Psoas muscle (tissue), 8 donors: ENCODE data around the gene GPS1. TPM values are rescaled to one million over a fixed set of nuclear protein-coding genes. Genes with fewer than 3 reads are reported as not detected.

ENCODE experiments used
- ATAC-seq, 4 donors: fragments of 200-7000 bp; cut with Tn5 transposase; one replicate each; pipeline ENCODE4 v1.9.1; 2020; ENCODE audit warnings: moderate library complexity in 3 of 4, mild to moderate bottlenecking in 2 of 4
- DNase-seq, 2 donors: peaks; one replicate each; pipeline ENCODE4 v3.0.0-alpha.2; 2020
- H3K27ac ChIP-seq: fragments of 200-600 bp; one replicate; pipeline ENCODE4 v1.8.0; 2022
- H3K27me3 ChIP-seq, 3 donors: fragments of 200-600 bp in 1 of 3; one replicate each; pipeline versions ENCODE4 v1.6.1 to v1.8.0; 2013 to 2022; ENCODE audit warnings: low read length in 2 of 3, mild to moderate bottlenecking in 2 of 3, moderate library complexity in 1 of 3; ENCODE audit not compliant: insufficient read depth in 3 of 3
- H3K36me3 ChIP-seq, 2 donors: fragments of 200-600 bp in 1 of 2; one replicate each; pipeline versions ENCODE4 v1.6.1 to v1.8.0; 2013 to 2022; ENCODE audit warnings: low read depth in 1 of 2, mild to moderate bottlenecking in 1 of 2, moderate library complexity in 1 of 2; ENCODE audit not compliant: insufficient read depth in 1 of 2
- H3K4me1 ChIP-seq: fragments of 200-600 bp; one replicate; pipeline ENCODE4 v1.8.0; 2022
- H3K4me3 ChIP-seq: fragments of 200-600 bp; one replicate; pipeline ENCODE4 v1.8.0; 2022; ENCODE audit warnings: mild to moderate bottlenecking
- H3K9me3 ChIP-seq: fragments of 200-600 bp; one replicate; pipeline ENCODE4 v1.8.0; 2022
- WGBS, 3 donors: extraction: QIAGEN DNeasy Blood & Tissue Kit; methylation state at CpG; one replicate each; pipeline versions ENCODE4 v1.1.6 to v1.1.7; 2013; 5-methylcytosine and 5-hydroxymethylcytosine counted together
- intact Hi-C, 2 donors: fragments of 100-400 bp; cut with DNase I; formaldehyde crosslinking; loops; one replicate each; pipeline versions ENCODE4 v1.11.0 to v1.14.2; 2022
- polyA plus RNA-seq, 3 donors: library from polyadenylated mRNA; stranded (reverse); fragments of 200-250 nt; gene quantifications; one replicate each; pipeline ENCODE4 v1.2.3, GENCODE V29; 2013
- total RNA-seq, 4 donors: library from RNA; stranded (reverse); fragmentation: NEBNext Ultra II Directional in 2 of 4; extraction: Animal tissue kit (Norgen Biotek cat#: 25700) in 2 of 4; gene quantifications; one replicate each; pipeline versions ENCODE4 v1.2.1 to v1.2.4, GENCODE V29; 2021 to 2023
- TF ChIP-seq, protein P1 (sequence below): fragments of 200-600 bp; IDR thresholded peaks from one replicate; pipeline ENCODE4 v1.8.0; 2022; ENCODE audit warnings: antibody characterized with exemption
- donor health status: healthy with polysubstance abuse.
- donor health status: DM: no; HTN: no; CAD: no; lungs with moderate emphysema.
- donor health status: Bipolar disorder and iron deficiency.
- donor health status: healthy.
- donor health status: DM: yes; HTN: yes; CAD: no.
- donor health status: DM: no; HTN: no; CAD: no.
- donor health status: DM: no; HTN: no; CAD: no.
- donor health status: DM: yes; HTN: yes; CAD: no.

GPS1 gene
- total and polyA plus RNA-seq, 7 donors, result 87.1 to 114 (median 104) TPM

DNA sequence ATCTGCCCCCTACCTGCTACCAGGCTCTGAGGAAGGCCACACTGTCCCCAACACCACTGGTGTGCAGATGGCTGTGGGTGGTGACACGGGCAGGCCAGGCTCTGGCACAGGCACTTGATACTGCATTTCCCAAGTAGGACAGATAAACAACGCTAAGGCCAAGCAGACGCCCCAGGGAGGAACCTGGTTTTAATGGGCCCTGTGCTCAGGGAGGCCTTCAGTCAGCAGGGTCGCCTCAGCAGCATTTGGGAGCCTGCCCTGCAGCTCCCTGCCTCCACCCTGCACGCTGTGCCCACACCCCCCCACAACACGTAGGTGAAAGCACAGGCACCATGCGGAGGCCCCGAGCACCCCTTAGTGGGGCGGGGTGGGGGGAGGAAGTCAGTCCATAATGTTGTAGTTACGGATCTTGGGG, 49.6 kb downstream of the GPS1 start:
- peak overlapping the region; percentile 97 for H3K27ac ChIP-seq
- intact Hi-C loops, result loop anchor here in 1 of 2 donors (5.0 kb wide), 1 partner anchor 69 kb away; the partner anchor contains the start of gene RAC3
- WGBS, 3 donors, result 48 to 66% (median 56%) methylated on average over 10 of the region's 10 CpGs
- no peaks in the 10 kb centered on the region for H3K9me3 ChIP-seq
- H3K36me3 ChIP-seq, result peaks cover 0 to 4% of the 10 kb centered on the region in 2 donors
- no peaks in the 10 kb centered on the region for H3K27me3 ChIP-seq
- ATAC-seq, result peak in 1 of 4 donors; percentile 15
- H3K4me3 ChIP-seq, result no peak overlapping the region
- peaks cover 47% of the 10 kb centered on the region for H3K4me1 ChIP-seq
- peak; percentile 22 to 61 for DNase-seq
- TF ChIP-seq, protein P1, sequence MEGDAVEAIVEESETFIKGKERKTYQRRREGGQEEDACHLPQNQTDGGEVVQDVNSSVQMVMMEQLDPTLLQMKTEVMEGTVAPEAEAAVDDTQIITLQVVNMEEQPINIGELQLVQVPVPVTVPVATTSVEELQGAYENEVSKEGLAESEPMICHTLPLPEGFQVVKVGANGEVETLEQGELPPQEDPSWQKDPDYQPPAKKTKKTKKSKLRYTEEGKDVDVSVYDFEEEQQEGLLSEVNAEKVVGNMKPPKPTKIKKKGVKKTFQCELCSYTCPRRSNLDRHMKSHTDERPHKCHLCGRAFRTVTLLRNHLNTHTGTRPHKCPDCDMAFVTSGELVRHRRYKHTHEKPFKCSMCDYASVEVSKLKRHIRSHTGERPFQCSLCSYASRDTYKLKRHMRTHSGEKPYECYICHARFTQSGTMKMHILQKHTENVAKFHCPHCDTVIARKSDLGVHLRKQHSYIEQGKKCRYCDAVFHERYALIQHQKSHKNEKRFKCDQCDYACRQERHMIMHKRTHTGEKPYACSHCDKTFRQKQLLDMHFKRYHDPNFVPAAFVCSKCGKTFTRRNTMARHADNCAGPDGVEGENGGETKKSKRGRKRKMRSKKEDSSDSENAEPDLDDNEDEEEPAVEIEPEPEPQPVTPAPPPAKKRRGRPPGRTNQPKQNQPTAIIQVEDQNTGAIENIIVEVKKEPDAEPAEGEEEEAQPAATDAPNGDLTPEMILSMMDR, result no peak

DNA sequence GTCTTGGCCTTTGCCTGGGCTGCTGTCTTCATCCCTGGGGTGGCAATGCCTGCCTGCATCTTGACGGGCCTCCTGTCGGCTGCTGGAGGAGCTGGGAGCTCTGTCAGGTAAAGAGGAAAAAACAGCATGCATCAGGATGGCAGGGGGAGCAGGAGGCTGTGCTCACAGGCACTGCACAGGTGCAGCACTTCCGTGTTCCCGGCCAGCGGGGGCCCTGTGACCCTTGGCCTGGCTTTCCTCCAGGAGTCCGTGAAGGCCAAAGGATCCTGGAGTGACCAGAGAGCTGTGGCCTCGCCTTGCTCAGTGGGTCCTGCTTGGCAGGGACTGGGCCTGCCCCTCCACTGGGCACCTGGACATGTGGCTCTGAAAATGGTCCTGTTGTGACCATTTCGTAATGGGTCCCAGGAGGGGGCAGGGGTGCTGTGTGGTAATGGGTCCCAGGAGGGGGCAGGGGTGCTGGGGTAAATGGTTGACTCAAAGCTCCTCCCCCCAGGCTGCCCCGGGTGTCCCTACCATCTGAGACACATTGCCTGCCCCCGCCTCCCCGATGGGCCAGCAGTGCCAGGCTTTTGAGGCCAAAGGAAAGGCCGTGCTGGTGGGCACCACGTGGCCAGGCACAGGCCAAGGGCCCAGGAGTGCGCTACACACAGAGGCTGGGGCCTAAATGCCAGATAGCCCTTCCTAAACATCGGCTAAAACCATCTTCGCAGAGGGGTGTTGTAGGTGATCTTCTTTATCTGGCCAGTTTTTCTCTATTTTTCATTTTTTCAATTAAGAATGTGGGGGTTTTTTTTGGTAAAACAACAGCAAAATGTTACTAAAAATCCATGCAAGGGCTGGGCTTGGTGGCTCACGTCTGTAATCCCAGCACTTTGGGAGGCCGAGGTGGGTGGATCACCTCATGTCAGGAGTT, 50.3 kb downstream of the GPS1 start:
- DNase-seq (peak; percentile 35 to 54), ATAC-seq (no peak)
- no peaks in the 10 kb centered on the region for H3K9me3 ChIP-seq

DNA sequence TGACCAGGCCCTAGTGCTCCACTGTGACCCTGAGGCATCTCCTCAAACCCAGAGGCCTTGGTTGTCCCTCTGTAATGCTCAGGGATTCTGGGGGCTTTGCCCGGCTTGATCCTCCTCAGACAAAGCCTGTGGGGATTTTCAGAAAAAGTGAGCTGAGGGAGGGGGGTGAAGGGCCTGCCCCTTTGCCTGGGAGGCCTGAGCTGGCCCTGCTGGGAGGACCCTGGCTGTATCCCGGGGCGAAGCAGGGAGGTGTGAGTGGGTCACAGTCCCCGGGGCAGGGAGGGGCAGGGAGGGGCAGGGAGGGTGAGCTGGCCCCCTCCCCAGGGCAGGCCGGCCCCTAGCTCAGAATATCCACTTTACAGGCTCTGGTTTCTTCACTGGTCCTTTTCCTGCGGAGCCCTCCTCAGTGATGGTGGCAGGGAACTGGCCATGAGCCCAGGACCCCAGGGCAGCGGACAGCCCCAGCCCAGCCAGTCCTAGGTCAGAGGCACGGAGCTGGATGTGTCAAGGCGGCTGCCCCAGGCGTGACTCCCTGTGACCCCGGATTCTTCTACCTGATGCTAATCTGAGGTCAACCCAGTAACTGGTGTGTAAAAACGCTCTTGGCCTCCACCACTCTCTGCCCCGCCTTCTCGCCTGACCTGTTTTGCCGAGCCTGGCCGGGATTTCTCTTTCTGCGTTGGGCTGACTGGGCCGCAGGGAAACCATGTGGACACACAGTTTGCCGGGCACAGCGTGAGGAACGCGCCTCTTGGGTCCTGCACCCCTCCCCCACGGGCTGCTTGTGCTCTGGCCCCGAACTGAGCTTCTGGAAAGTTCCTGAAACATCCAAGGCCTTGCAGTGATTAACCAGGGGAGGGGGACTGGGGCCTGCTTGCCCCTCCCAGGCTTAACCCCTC, 52.1 kb downstream of the GPS1 start:
- WGBS, 3 donors, result 46 to 56% (median 52%) methylated on average over 21 to 24 of the region's 24 CpGs
- H3K27ac ChIP-seq, result peak overlapping the region; percentile 97
- no peaks in the 10 kb centered on the region for H3K36me3 ChIP-seq
- DNase-seq, result peak; percentile 71 to 86
- TF ChIP-seq, protein P1, result no peak
- H3K27me3 ChIP-seq, result no peaks in the 10 kb centered on the region
- intact Hi-C loops, result loop anchor here in 1 of 2 donors (5.0 kb wide), 1 partner anchor 72 kb away; the partner anchor contains the start of gene RAC3
- ATAC-seq, result peak in 3 of 4 donors; percentile 12 to 41 (median 25)
- H3K9me3 ChIP-seq, result no peaks in the 10 kb centered on the region
- H3K4me3 ChIP-seq, result no peak overlapping the region
- H3K4me1 ChIP-seq, result peaks cover 55% of the 10 kb centered on the region

More for the DNA sequence above, 50.3 kb downstream of the GPS1 start:
- H3K36me3 ChIP-seq, result no peaks in the 10 kb centered on the region
- TF ChIP-seq, protein P1, result no peak
- no peak overlapping the region for H3K4me3 ChIP-seq
- 46 to 62% (median 48%) methylated on average over 18 of the region's 18 CpGs for WGBS, 3 donors
- H3K4me1 ChIP-seq, result peaks cover 48% of the 10 kb centered on the region
- H3K27me3 ChIP-seq, result no peaks in the 10 kb centered on the region
- intact Hi-C loops, result loop anchor here in 1 of 2 donors (5.0 kb wide), 1 partner anchor 70 kb away; the partner anchor contains the start of gene RAC3
- peak overlapping the region; percentile 97 for H3K27ac ChIP-seq

DNA sequence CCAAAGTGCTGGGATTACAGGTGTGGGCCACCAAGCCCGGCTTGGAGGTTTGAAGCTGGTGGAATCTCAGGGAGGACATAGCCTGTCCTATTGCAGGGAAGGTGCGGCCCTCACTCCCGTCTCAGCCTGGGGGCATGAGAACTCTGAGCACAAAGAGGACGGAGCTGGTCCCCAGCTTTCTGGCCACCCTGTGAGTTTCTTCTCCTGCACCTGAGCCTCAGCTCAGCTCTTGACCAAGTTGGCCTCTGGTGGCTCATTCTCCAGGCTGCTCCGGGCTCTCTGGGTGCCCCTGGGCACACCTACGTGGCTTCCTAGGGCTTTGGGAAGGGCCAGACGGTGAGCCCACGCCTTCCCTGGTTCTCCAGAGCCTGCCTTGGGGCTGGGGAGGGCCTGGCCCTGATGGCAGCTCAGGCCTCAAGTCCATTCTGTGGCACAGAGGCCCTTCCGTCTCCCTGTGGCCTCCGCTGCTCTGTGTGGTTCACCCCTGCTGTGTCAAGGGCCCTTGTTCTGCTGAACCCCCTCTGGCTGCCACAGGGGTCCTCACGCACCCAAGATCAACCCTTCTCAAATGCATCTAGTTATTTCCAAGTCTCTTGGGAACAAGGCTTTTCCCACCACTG, 53.2 kb downstream of the GPS1 start:
- H3K27me3 ChIP-seq, result no peaks in the 10 kb centered on the region
- no peaks in the 10 kb centered on the region for H3K36me3 ChIP-seq
- no peaks in the 10 kb centered on the region for H3K9me3 ChIP-seq
- no peak for DNase-seq
- WGBS, 3 donors, result 94 to 96% (median 95%) methylated on average over 9 to 11 of the region's 11 CpGs
- TF ChIP-seq, protein P1, result no peak
- ATAC-seq, result no peak
- peak overlapping the region; percentile 97 for H3K27ac ChIP-seq
- no peak overlapping the region for H3K4me3 ChIP-seq
- intact Hi-C loops, result loop anchor here in 1 of 2 donors (5.0 kb wide), 2 partner anchors 47 to 73 kb away; partner anchors contain the start of gene RAC3
- peaks cover 49% of the 10 kb centered on the region for H3K4me1 ChIP-seq
